Lower leg skin (tissue), 4 donors: ENCODE data around the gene F12. TPM values are rescaled to one million over a fixed set of nuclear protein-coding genes. Genes with fewer than 3 reads are reported as not detected.

Experiments
- DNase-seq, 2 donors: peaks; one replicate each; pipeline ENCODE4 v3.0.0-alpha.2; 2019; ENCODE audit warnings: low spot score in 2 of 2
- H3K4me3 ChIP-seq: fragments of 200-600 bp; sonication (generic); 2 replicates; pipeline ENCODE4 v1.5.1; 2017; ENCODE audit warnings: mild to moderate bottlenecking, low read depth; ENCODE audit not compliant: poor library complexity, severe bottlenecking
- CTCF ChIP-seq, 3 donors: fragments of 450-650 bp; IDR thresholded peaks; one replicate each; pipeline ENCODE4 v1.5.1; 2016; ENCODE audit warnings: antibody characterized with exemption in 3 of 3, mild to moderate bottlenecking in 3 of 3, moderate library complexity in 2 of 3
- POLR2A ChIP-seq, 2 donors: fragments of 450-650 bp; IDR thresholded peaks; one replicate each; pipeline ENCODE4 v1.6.1; 2016 to 2017; ENCODE audit warnings: antibody characterized with exemption in 2 of 2, mild to moderate bottlenecking in 1 of 2, moderate library complexity in 1 of 2
- WGBS, 2 donors: methylation state at CpG; one replicate each; pipeline ENCODE4 v1.1.5; 2018; 5-methylcytosine and 5-hydroxymethylcytosine counted together
- intact Hi-C: fragments of 100-400 bp; cut with DNase I; formaldehyde crosslinking; loops from one replicate; pipeline ENCODE4 v1.15.0; 2023; ENCODE audit warnings: low total_unique reads
- total RNA-seq, 4 donors: library from RNA; depleted of rRNA; stranded (reverse); fragments of >200 nt; gene quantifications; one replicate each; pipeline ENCODE4 v1.1.0, GENCODE V29; 2016

F12 gene
- total RNA-seq, 4 donors from 2014 or later, result 1.9 to 14.5 (median 10.1) TPM

DNA sequence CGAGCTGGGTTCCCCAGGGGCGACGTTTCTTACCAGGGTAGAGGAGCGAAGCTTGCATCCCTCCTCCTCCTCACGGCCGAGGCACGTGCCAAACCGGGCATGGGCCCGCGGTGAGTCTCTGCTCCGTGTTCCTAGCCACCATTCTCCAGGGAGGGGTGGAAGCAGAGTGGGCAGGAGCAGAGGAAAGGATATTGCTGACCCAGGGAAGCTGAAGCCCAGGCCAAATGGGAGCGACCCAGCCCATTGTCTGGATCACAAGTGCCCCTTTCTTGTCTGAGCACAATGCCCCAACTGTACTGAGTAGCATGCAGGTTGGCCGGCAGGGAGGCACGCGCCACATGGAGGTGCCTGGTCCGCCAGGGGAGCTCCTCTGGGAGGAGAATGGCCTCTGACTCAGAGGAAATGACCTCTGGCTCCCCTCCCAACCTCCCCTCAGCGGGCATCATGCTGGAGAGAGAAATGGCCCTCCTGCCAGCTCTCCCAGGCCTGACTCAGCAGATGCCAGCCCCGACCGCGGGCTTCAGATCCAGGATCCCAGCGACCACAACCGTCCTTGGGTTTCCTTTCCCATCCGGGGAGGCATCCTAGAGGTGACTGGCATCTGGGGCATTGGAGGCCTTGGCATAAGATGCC lies 38.4 kb upstream of the F12 start:
- no peak overlapping the region for H3K4me3 ChIP-seq
- no peak for TF ChIP-seq POLR2A (IDR thresholded peaks at IDR 0.05)
- TF ChIP-seq CTCF (IDR thresholded peaks at IDR 0.05), result no peak
- intact Hi-C loops, result no loop called here
- no peak for DNase-seq
- WGBS, 2 donors, result 3 to 7% methylated on average over 13 to 17 of the region's 23 CpGs

DNA sequence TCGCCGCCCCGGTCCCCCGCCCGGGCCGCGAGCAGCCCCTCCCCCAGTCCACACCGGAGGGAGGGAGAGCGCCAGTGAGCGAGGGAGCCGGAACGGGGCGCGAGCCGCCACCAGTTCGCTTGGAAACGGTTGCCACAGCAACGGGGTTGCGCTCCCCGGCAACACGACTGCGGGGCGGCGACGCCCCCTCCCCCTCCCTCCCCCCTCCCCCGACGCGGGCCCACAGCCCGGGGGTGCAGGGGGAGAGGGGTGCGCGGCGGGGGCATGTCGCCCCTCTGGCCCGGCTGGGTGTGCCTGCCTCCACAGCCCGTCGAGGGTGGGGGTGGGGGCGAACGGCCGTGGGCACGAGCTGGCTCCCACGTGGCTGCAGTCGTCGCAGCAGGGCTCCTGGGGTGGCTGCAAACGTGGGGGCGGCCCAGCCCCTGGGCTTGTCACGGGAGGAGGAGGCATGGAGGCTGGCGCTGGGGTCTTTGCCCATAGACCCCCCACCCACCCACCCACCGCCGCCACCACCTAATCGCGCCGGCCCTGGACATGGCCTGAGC lies 37.8 kb upstream of the F12 start:
- peak overlapping the region; percentile 31 for H3K4me3 ChIP-seq
- TF ChIP-seq POLR2A (IDR thresholded peaks at IDR 0.05), result no peak
- no peak for TF ChIP-seq CTCF (IDR thresholded peaks at IDR 0.05)
- WGBS, 2 donors, result no CpG with 5 or more reads among the region's 52 CpGs
- DNase-seq, result no peak
- intact Hi-C loops, result no loop called here

- TF ChIP-seq CTCF (IDR thresholded peaks at IDR 0.05) (no peak), POLR2A (IDR thresholded peaks at IDR 0.05) (no peak)
- no peak for DNase-seq
- 0 to 1% methylated on average over 33 to 66 of the region's 89 CpGs for WGBS, 2 donors
- intact Hi-C loops, result no loop called here
- H3K4me3 ChIP-seq, result peak within 1 kb of the TSS; percentile 31
These were observed 37.1 kb upstream of the F12 start, which contains the start of gene PRR7 for GRCh38 chr5:177446200-177447065. TSS of gene PRR7 (plus strand) at chr5:177446814. CDS start at chr5:177455068, 8,254 bp downstream.

- H3K4me3 ChIP-seq, result no peak overlapping the region
- intact Hi-C loops, result no loop called here
- 3 to 7% methylated on average over 8 of the region's 8 CpGs for WGBS, 2 donors
- no peak for DNase-seq
- TF ChIP-seq POLR2A (IDR thresholded peaks at IDR 0.05) (no peak), CTCF (IDR thresholded peaks at IDR 0.05) (no peak)
These were observed 36.5 kb upstream of the F12 start for GRCh38 chr5:177445917-177446199.

DNA sequence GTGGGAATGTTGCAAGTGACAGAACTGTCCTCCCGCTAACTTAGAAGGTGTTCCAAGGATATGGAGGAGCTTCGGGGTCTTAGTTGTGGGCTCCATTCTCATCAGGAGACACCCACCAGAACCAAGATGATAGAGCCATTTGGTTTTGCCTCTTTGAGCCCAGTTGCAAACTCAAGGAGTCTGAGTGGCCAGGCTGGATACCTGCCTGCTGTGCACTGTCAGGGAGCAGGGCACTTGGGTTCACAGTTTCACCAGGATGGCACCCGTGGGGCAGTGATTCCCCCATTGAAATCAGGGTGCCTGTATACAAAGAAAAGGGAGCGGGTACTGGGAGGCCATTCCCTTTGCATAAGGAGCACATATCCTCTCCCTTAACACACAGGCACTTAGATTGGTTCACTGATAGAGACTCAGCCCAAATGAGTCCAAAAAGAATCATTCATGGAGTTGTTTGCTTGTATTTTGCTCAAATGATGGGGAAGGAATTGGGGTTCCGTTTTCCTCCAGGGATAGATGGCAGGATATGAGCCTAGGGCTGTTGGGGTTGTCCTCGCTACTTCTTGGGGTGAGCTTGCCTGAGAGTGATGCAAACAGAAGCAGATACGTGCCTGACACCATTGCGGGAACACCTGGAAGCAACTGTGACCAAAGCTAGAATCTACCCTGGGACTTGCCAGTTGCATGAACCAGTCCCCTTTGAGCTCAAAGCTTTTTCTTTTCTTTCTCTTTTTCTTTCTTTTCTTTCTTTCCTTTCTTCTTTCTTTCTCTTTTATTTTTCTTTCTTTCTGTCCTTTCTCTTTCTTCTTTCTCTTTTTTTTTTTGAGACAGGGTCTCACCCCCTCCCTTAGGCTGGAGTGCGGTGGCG lies 35.9 kb upstream of the F12 start:
- TF ChIP-seq POLR2A (IDR thresholded peaks at IDR 0.05), result no peak
- TF ChIP-seq CTCF (IDR thresholded peaks at IDR 0.05), result no peak
- 36 to 42% methylated on average over 10 of the region's 10 CpGs for WGBS, 2 donors
- H3K4me3 ChIP-seq, result no peak overlapping the region
- DNase-seq, result no peak
- intact Hi-C loops, result no loop called here
